ENCODE measurements around the gene FADS3. TPM values are rescaled to one million over a fixed set of nuclear protein-coding genes. Genes with fewer than 3 reads are reported as not detected.

Gene FADS3
- total and polyA plus RNA-seq, 9 of the 15 experiments (the other 6 are each of a cell fraction or from before 2014, with no cell fraction given) = 0.97 to 148 (median 92.7) TPM

DNA sequence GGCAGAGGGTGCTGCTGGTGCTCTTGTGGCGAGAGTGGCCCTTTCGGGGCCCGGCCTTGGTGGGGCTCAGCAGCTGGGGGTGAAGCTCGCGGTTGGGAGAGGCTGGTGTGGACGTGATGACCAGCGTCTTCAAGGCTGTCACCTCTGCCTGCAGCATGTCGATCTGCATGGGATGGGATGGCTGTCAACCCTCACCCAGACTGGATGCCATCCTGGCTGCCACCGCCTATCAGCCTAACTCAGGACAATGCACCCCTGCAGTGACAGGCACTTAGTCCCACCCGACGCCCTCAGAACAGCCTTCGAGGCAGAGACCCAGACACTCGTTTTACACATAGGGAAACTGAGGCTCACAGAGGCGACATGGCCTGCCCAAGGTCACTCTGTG is 15.2 kb upstream of the FADS3 start (continued):
- TF ChIP-seq, protein P1, sequence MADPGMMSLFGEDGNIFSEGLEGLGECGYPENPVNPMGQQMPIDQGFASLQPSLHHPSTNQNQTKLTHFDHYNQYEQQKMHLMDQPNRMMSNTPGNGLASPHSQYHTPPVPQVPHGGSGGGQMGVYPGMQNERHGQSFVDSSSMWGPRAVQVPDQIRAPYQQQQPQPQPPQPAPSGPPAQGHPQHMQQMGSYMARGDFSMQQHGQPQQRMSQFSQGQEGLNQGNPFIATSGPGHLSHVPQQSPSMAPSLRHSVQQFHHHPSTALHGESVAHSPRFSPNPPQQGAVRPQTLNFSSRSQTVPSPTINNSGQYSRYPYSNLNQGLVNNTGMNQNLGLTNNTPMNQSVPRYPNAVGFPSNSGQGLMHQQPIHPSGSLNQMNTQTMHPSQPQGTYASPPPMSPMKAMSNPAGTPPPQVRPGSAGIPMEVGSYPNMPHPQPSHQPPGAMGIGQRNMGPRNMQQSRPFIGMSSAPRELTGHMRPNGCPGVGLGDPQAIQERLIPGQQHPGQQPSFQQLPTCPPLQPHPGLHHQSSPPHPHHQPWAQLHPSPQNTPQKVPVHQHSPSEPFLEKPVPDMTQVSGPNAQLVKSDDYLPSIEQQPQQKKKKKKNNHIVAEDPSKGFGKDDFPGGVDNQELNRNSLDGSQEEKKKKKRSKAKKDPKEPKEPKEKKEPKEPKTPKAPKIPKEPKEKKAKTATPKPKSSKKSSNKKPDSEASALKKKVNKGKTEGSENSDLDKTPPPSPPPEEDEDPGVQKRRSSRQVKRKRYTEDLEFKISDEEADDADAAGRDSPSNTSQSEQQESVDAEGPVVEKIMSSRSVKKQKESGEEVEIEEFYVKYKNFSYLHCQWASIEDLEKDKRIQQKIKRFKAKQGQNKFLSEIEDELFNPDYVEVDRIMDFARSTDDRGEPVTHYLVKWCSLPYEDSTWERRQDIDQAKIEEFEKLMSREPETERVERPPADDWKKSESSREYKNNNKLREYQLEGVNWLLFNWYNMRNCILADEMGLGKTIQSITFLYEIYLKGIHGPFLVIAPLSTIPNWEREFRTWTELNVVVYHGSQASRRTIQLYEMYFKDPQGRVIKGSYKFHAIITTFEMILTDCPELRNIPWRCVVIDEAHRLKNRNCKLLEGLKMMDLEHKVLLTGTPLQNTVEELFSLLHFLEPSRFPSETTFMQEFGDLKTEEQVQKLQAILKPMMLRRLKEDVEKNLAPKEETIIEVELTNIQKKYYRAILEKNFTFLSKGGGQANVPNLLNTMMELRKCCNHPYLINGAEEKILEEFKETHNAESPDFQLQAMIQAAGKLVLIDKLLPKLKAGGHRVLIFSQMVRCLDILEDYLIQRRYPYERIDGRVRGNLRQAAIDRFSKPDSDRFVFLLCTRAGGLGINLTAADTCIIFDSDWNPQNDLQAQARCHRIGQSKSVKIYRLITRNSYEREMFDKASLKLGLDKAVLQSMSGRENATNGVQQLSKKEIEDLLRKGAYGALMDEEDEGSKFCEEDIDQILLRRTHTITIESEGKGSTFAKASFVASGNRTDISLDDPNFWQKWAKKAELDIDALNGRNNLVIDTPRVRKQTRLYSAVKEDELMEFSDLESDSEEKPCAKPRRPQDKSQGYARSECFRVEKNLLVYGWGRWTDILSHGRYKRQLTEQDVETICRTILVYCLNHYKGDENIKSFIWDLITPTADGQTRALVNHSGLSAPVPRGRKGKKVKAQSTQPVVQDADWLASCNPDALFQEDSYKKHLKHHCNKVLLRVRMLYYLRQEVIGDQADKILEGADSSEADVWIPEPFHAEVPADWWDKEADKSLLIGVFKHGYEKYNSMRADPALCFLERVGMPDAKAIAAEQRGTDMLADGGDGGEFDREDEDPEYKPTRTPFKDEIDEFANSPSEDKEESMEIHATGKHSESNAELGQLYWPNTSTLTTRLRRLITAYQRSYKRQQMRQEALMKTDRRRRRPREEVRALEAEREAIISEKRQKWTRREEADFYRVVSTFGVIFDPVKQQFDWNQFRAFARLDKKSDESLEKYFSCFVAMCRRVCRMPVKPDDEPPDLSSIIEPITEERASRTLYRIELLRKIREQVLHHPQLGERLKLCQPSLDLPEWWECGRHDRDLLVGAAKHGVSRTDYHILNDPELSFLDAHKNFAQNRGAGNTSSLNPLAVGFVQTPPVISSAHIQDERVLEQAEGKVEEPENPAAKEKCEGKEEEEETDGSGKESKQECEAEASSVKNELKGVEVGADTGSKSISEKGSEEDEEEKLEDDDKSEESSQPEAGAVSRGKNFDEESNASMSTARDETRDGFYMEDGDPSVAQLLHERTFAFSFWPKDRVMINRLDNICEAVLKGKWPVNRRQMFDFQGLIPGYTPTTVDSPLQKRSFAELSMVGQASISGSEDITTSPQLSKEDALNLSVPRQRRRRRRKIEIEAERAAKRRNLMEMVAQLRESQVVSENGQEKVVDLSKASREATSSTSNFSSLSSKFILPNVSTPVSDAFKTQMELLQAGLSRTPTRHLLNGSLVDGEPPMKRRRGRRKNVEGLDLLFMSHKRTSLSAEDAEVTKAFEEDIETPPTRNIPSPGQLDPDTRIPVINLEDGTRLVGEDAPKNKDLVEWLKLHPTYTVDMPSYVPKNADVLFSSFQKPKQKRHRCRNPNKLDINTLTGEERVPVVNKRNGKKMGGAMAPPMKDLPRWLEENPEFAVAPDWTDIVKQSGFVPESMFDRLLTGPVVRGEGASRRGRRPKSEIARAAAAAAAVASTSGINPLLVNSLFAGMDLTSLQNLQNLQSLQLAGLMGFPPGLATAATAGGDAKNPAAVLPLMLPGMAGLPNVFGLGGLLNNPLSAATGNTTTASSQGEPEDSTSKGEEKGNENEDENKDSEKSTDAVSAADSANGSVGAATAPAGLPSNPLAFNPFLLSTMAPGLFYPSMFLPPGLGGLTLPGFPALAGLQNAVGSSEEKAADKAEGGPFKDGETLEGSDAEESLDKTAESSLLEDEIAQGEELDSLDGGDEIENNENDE (IDR thresholded peaks at IDR 0.05; ENCODE audit: low read depth, low read length) = no peak

Data from K562 (cell line).